Right atrium auricular region (tissue), 2 donors: Measurements from ENCODE around the gene CNOT3. TPM values are rescaled to one million over a fixed set of nuclear protein-coding genes. Genes with fewer than 3 reads are reported as not detected.
"Not testable (repeated sequence)": the region's sequence is repeated elsewhere in the genome, so short reads cannot be mapped to it uniquely, and the experiment has no call there.

Experiments
- DNase-seq: peaks from one replicate; pipeline ENCODE4 v3.0.0-alpha.2; 2019; ENCODE audit warnings: low spot score
- H3K27ac ChIP-seq, 2 donors: fragments of 200-600 bp; sonication (generic); 1 replicate in 1 of 2; 2 replicates in 1 of 2; pipeline ENCODE4 v1.5.1; 2016 to 2019
- H3K27me3 ChIP-seq, 2 donors: fragments of 200-600 bp; sonication (generic); one replicate each; pipeline versions ENCODE4 v1.5.1 to v1.6.0; 2017 to 2019
- H3K36me3 ChIP-seq: fragments of 200-600 bp; sonication (generic); one replicate; pipeline ENCODE4 v1.5.1; 2016
- H3K4me1 ChIP-seq, 2 donors: fragments of 200-600 bp; sonication (generic); one replicate each; pipeline versions ENCODE4 v1.5.1 to v1.6.0; 2017 to 2019
- H3K4me3 ChIP-seq, 2 donors: fragments of 200-600 bp; sonication (generic); 1 replicate in 1 of 2; 2 replicates in 1 of 2; pipeline ENCODE4 v1.5.1; 2017 to 2019; ENCODE audit warnings: mild to moderate bottlenecking in 1 of 2, moderate library complexity in 1 of 2
- H3K9me3 ChIP-seq, 2 donors: fragments of 200-600 bp; sonication (generic); one replicate each; pipeline ENCODE4 v1.5.1; 2019
- CTCF ChIP-seq, 2 donors: fragments of 200-600 bp; sonication (generic); IDR thresholded peaks; one replicate each; pipeline ENCODE4 v1.5.1; 2019; ENCODE audit warnings: antibody characterized with exemption in 2 of 2
- total RNA-seq, 2 donors: library from RNA; depleted of rRNA; stranded (reverse); fragments of >200 nt; gene quantifications; one replicate each; pipeline ENCODE4 v1.1.0, GENCODE V29; 2016

Gene CNOT3
- total RNA-seq, 2 donors from 2014 or later: 12.0 to 16.9 TPM

- Histone ChIP-seq H3K27me3 (no peaks in the 10 kb centered on the region), H3K9me3 (no peaks in the 10 kb centered on the region), H3K27ac (peak overlapping the region; percentile 96 to 97), H3K4me3 (peak overlapping the region; percentile 63 to 94), H3K36me3 (peaks cover 15% of the 10 kb centered on the region), H3K4me1 (peaks cover 0 to 24% of the 10 kb centered on the region in 2 donors)
- no peak for DNase-seq
- TF ChIP-seq CTCF (IDR thresholded peaks at IDR 0.05): no peak
Observed at GRCh38 chr19:54191811-54192453, 54.4 kb downstream of the CNOT3 start.

- Histone ChIP-seq H3K36me3 (peaks cover 15% of the 10 kb centered on the region), H3K4me1 (peaks cover 0 to 23% of the 10 kb centered on the region in 2 donors), H3K9me3 (no peaks in the 10 kb centered on the region), H3K27me3 (no peaks in the 10 kb centered on the region), H3K27ac (no peak overlapping the region), H3K4me3 (no peak overlapping the region)
- TF ChIP-seq CTCF (IDR thresholded peaks at IDR 0.05): no peak
- DNase-seq: no peak
Observed at GRCh38 chr19:54193011-54193410, 55.4 kb downstream of the CNOT3 start.

GRCh38 chr19:54194463-54194862 lies 56.9 kb downstream of the CNOT3 start:
- not testable (repeated sequence) for H3K9me3 ChIP-seq, DNase-seq
- peaks cover 0 to 13% of the 10 kb centered on the region in 2 donors for H3K4me1 ChIP-seq

GRCh38 chr19:54196536-54196935 lies 59.0 kb downstream of the CNOT3 start:
- no peak overlapping the region for H3K27ac ChIP-seq
- H3K27me3 ChIP-seq: no peaks in the 10 kb centered on the region
- TF ChIP-seq CTCF (IDR thresholded peaks at IDR 0.05): no peak
- H3K4me1 ChIP-seq: peaks cover 0 to 19% of the 10 kb centered on the region in 2 donors
- H3K9me3 ChIP-seq: no peaks in the 10 kb centered on the region
- no peak for DNase-seq
- H3K36me3 ChIP-seq: peaks cover 18% of the 10 kb centered on the region
- no peak overlapping the region for H3K4me3 ChIP-seq

More at GRCh38 chr19:54194463-54194862, 56.9 kb downstream of the CNOT3 start:
- not testable (repeated sequence) for H3K27ac ChIP-seq, H3K4me3 ChIP-seq, H3K27me3 ChIP-seq
- peaks cover 15% of the 10 kb centered on the region for H3K36me3 ChIP-seq

GRCh38 chr19:54197121-54197520 lies 59.6 kb downstream of the CNOT3 start:
- H3K9me3 ChIP-seq: no peaks in the 10 kb centered on the region
- no peak overlapping the region for H3K27ac ChIP-seq
- no peak for TF ChIP-seq CTCF (IDR thresholded peaks at IDR 0.05)
- H3K4me3 ChIP-seq: no peak overlapping the region
- DNase-seq: no peak
- peaks cover 0 to 19% of the 10 kb centered on the region in 2 donors for H3K4me1 ChIP-seq
- peaks cover 24% of the 10 kb centered on the region for H3K36me3 ChIP-seq
- no peaks in the 10 kb centered on the region for H3K27me3 ChIP-seq

GRCh38 chr19:54199401-54199800 lies 61.8 kb downstream of the CNOT3 start:
- Histone ChIP-seq H3K36me3 (peaks cover 33% of the 10 kb centered on the region), H3K9me3 (no peaks in the 10 kb centered on the region), H3K27ac (peak overlapping the region in 1 of 2 donors; percentile 98), H3K4me1 (peaks cover 0 to 38% of the 10 kb centered on the region in 2 donors), H3K27me3 (no peaks in the 10 kb centered on the region), H3K4me3 (no peak overlapping the region)
- no peak for DNase-seq
- no peak for TF ChIP-seq CTCF (IDR thresholded peaks at IDR 0.05)
